ENCODE results near the gene KIAA1958.

DNA sequence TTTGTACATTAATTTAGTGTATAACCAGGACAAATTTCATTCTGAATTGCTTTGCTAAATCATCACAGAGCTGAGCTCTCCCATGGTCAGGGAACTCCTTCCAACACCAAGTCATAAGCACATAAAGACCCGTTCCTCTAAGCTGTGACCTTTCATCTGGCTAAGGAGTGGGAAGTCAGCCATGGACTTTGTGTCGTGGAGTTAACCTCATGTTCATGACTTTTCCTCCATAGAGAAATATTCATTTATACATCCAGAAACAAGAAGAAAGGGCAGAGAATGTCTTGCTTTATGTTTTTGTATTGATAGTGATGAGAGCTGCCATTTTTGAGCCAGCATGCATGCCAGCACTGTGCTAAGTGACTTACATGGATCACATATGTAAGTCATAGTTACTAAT, 133.8 kb downstream of the KIAA1958 start:
- TF ChIP-seq CTCF (IDR thresholded peaks at IDR 0.05) (no peak), POLR2A (IDR thresholded peaks at IDR 0.05) (no peak), POLR2AphosphoS5 (IDR thresholded peaks at IDR 0.05) (no peak), EP300 (IDR thresholded peaks at IDR 0.05) (no peak)

Data from suprapubic skin (tissue), 4 donors.